Dedifferentiated amniotic fluid mesenchymal stem cell (primary cell): ENCODE results near the gene ACAD10.
"Not testable (repeated sequence)": the region's sequence is repeated elsewhere in the genome, so short reads cannot be mapped to it uniquely, and the experiment has no call there.

Experiments
- DNase-seq: peaks from one replicate; pipeline ENCODE4 v3.0.0-alpha.2; 2016; ENCODE audit errors: extremely low spot score

The ACAD10 gene

DNA sequence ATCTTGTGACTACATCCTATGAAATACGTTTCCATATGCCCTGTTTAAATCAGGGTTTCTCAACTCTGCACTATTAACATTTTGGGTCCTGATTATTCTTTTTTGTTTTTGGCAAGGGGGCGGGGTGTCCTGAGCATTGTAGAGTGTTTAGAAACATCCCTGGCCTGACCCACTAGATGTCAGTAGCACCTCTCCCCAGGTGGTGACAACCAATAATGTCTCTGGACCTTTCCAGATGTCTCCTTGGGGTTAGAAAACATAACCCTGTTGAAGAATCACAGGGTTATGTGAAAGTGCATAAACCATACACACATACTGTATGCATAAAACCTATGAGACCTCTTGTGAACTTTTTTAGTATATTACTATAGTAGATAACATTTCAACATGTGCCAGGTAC lies 1.4 kb downstream of the ACAD10 start:
- DNase-seq: no peak

DNA sequence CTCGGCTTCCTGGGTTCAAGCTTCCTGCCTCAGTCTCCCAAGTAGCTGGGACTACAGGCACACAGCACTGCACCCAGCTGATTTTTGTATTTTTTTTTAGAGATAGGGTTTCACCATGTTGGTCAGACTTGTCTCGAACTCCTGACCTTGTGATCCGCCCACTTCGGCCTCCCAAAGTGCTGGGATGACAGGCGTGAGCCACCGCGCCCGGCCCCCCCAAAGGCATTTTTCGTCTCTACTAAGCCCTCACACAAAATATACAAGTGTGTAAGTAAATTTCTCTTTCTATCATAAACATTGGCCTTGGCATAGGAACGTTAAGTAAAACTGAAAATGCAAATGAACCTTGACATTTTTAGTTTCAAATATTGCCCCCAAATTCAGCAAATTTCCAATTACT lies 2.1 kb downstream of the ACAD10 start:
- no peak for DNase-seq

DNA sequence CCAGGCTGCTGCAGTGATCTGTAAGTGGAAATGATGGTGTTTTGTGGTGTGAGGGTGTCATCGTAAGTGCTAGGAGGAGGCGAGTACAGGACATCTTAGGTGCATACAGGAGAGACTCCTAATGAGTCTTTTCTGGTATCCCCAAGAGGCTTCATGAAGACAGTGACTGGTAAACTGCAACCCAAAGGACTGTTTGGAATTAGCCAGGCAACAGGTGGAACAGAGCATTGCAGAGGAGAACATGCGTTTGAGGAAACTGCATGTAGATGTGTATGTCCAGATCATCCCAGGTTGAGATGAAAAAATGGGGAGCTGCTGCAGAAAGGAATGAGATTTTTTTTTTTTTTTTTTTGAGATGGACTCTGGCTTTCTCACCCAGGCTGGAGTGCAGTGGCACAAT lies 5.4 kb downstream of the ACAD10 start:
- no peak for DNase-seq

DNA sequence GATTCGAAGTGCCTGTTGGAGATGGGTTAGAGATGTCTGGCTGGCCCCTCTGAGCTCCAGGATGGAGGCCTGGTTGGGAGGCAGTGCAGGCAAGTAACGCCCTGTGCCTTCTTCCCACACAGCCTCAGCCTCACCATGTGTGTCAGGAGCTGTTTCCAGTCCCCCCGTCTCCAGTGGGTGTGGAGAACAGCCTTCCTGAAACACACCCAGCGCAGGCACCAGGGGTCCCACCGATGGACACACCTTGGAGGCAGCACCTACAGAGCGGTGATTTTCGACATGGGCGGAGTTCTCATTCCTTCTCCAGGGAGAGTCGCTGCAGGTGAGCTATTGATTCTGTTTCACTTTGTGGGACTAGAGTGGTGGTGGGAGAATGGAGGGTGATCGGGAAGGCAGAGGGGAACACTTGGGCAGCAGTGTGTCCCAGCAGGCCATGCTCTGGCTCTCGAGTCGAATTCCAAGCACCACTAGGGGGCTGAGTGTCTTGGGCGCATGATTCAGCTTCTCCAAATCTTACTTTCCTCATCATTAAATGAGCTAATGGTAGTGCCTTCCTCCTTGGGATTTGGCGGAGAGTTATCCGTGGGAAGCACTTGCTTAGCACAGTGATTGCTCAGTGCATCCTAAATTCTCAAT lies 6.8 kb downstream of the ACAD10 start:
- no peak for DNase-seq

DNA sequence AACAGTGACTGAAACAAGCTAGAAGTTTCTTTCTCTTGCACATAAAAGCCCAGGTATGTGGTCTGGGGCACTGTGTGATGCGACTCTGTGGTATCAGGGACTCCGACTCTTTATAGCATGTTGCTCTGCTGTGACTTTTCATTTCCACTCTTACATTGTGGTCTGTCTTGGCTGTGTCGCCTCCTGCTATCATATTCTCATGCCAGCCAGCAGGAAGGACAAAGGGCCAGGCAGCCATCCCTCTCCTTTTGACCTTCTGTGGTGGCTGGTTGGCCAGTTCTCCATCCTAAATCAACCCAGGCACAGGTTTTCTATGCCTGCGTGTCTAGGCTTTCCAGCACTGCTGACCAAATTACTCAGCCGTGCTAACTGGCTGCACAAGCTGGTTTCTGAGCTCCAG lies 8.0 kb downstream of the ACAD10 start:
- no peak for DNase-seq

DNA sequence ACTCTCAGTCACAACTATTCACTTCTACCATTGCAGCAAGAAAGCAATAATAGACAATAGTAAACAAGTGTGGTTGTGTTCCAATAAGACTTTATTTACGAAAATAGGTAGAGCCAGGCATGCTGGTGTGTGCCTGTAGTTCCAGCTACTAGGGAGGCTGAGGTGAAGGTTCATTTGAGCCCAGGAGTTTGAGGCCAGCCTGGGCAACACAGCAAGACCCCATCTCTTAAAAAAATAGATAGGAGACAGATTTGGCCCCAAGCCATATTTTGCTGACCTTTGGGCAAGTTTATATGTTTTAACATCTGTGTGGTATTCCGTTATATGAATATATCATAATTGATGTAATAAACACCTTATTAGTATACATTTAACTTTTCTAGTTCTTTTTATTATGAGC lies 14.1 kb downstream of the ACAD10 start:
- no peak for DNase-seq

DNA sequence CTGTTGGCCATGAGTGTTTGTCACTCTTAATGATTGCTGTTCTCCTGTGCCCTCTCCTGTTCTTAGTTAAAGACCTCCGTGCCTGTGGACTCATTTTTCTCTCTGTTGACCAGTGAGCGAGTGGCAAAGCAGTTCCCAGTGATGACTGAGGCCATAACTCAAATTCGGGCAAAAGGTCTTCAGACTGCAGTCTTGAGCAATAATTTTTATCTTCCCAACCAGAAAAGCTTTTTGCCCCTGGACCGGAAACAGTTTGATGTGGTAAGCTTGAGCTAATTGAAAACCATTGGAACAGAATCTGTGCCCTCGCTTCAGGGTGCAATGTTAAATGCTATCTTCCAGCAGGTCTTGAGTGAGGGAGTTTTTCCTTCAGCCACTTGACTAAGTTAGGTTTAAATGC lies 19.8 kb downstream of the ACAD10 start:
- DNase-seq: no peak

DNA sequence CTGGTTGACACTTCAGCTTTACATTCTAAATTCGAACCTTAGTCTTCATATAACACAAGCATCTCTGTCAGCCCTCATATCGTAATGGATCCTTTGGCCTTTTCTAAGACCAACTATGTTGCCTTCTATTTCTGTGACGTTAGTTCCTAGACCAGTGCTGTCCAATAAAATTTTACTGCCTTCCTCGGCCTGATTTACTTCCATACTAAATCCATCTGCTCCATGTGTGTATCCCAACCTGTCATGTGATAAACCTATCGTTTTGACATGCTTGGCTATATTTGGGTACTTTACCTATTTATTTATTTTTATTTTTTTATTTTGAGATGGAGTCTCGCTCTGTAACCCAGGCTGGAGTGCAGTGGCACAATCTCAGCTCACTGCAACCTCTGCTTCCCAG lies 20.3 kb downstream of the ACAD10 start:
- no peak for DNase-seq

DNA sequence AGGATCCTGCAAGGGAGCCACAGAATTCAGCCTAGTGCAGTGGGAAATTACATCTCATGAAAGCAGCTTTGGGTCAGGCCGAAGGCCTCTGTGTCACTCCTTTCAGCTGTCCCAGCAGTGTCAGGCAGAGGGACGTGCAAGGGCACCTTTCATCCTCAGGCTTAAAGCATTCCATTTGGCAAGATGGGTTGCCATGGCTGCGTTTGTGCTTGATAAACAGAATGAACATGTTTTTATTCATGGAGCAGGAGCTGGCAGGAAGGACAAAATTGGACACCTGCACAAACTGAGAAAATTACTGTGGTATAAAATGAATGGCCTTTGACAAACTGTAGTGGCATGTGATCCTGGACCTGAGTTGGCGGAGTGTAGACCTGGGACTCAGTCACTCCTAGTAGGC lies 29.4 kb downstream of the ACAD10 start:
- no peak for DNase-seq

DNA sequence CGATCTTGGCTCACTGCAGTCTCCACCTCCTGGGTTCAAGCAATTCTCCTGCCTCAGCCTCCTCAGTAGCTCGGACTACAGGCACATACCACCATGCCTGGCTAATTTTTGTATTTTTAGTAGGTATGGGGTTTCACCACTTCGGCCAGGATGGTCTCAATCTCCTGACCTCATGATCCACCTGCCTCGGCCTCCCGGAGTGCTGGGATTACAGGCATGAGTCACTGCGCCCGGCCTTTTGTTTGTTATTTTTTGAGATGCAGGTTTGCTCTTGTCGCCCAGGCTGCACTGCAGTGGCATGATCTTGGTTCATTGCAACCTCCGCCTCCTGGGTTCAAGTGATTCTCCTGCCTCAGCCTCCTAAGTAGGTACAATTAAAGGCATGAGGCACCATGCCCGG lies 33.5 kb downstream of the ACAD10 start:
- DNase-seq: not testable (repeated sequence)

DNA sequence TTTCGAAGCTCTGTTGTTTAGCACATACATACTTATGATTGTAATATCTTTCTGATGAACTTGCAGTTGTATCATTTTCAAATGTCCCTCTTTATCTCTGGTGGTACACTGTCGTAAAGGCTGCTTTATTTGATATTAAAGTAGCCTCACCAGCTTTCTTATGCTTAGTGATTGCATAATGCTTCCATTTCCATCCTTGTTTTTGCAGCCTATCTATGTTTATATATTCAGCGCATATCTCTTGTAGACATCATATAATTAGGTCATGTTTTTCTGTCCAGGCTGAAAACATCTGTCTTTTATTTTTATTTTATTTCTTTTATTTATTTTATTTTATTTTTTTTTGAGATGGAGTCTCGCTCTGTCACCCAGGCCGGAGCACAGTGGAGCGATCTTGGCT lies 34.6 kb downstream of the ACAD10 start:
- DNase-seq: no peak

DNA sequence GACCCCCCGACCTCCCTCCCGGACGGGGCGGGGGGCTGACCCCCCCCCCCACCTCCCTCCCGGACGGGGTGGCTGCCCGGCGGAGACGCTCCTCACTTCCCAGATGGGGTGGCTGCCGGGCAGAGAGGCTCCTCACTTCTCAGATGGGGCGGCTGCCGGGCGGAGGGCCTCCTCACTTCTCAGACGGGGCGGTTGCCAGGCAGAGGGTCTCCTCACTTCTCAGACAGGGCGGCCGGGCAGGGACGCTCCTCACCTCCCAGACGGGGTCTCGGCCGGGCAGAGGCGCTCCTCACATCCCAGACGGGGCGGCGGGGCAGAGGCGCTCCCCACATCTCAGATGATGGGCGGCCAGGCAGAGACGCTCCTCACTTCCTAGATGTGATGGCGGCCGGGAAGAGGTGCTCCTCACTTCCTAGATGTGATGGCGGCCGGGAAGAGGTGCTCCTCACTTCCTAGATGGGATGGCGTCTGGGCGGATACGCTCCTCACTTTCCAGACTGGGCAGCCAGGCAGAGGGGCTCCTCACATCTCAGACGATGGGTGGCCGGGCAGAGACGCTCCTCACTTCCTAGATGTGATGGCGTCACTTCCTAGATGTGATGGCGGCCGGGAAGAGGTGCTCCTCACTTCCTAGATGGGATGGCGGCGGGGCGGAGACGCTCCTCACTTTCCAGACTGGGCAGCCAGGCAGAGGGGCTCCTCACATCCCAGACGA lies 38.0 kb downstream of the ACAD10 start:
- not testable (repeated sequence) for DNase-seq

DNA sequence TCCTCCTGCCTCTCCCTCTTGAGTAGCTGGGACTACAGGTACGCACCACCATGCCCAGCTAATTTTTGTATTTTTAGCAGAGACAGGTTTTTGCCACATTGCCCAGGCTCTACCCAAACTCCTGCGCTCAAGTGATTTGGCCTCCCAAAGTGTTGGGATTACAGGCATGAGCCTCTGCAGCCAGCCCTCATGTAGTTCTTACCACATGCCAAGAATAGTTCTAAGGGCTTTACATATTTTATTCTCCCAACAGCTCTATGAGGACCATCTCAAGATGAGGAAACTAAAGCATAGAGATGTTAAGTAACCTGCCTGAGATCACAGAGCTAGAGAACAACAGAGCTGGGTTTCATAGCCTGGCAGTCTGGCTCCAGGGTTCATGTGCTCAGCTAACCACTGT lies 42.9 kb downstream of the ACAD10 start:
- no peak for DNase-seq

DNA sequence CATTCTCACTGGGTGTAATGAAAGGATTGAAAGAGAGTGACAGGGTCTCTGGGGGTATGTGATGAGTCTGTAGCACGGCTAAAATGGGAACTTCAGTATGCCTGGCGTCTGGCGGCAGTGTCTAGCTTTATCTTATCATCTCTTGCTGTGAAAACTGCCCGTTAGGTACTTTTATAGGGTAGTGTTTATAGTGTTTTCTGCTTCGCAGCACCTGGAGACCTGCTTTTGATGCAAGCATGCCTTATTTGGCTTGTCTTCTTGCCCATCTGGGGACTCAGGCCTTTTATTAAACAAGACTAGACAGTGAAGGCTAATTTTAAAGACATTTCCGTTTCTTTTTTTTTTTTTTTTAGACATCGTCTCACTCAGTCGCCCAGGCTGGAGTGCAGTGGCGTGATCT lies 44.6 kb downstream of the ACAD10 start:
- DNase-seq: no peak

DNA sequence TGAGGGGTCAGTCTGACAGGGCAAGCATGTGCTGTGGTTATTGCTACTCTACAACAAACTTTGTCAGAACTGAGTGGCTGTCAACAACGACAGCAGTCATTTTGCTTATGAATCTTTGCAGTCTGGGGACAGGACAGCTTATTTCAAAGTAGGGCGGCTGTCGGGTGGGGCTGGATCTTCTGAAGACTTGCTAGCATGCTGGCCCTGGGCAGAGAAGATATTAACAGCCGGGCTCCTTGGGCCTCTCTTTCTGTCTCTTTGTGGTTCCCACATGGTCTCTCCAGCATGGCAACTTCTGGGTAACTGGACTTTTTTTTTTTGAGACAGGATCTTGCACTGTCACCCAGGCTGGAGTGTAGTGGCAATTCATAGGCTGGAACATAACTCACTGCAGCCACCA lies 46.9 kb downstream of the ACAD10 start:
- DNase-seq: no peak

DNA sequence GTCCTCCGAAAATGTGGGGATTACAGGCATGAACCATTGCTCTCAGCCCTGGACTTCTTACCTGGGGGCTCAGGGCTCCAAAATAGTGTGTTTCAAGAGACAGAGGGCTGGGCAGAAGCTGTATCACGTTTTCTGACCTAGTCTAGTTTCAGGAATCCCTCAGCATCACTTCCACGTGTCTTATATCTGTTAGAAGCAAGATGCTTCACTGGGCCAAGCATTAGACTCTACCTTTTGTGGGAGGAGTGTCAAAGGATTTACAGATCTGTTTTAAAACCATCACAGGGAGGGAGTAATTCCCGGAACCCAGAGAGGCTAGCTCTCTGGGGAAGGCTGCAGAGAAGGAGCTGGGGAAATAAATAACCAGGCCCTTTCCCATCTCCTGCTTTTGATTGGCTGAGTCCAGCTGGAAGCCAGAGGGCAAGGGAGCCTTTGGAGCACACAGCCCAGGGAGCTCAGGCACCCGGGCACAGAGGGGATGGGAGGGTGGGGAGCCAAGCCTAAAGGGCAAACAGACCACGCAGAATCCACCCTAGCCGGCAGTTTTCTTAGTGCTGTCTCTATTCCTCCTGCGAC lies 47.6 kb downstream of the ACAD10 start:
- no peak for DNase-seq

DNA sequence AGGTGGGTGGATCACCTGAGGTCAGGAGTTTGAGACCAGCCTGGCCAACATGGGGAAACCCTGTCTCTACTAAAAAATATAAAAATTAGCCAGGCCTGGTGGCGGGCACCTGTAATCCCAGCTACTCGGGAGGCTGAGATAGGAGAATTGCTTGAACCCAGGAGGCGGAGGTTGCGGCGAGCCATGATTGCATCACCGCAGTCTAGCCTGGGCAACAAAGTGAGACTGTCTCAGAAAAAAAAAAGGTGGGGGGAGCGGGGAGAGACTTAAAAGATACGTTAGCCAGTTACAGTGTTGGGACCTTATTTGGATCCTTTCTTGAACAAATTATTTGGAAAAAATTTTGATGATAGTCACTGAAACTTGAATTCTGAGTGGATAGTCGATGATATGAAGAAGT lies 53.7 kb downstream of the ACAD10 start:
- DNase-seq: not testable (repeated sequence)

DNA sequence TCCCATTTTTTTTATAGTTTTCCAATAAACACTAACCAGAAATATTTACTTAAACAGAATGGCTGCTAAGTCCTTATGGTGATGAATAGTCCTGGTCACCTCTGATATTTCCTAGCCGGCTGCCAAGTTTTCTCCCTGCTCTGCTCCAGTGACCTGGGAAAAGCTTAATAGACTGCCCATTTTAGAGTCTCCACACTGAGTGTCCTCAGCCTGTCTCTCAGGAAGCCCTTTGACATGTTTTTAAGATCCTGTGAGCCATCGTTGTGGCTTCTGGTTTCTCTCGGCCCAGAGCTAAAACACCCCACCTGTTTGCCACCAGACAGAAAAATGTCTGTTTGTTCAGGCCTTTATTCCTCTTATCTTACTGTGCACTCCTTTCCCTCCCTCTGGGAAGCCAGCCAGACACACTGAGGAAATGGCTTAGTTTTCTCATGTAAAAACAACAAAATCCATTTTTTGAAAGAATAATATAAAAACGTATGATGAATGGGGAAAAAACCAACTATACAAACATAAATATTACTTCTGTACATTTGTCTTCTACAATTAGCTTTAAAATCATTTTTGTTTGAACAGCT lies 55.5 kb downstream of the ACAD10 start:
- no peak for DNase-seq

DNA sequence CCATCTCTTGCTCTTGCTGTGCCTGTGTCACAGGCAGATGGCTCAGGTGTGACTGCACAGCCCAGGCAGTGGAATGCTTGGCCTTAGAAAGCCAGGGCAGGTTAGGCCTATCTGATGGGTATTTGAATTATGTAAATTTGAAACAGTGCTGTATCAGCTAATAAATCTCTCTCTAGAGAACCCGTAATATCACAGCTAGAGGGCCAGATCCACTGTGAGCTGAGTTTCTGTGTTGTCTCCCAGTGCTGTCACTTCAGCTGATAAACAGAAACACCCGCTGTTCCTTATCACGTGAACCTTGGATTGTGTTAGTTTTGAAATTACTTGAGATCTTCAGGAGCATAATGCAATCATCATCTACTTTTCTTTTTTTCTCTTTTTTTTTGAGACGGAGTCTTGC lies 59.4 kb downstream of the ACAD10 start:
- DNase-seq: no peak

DNA sequence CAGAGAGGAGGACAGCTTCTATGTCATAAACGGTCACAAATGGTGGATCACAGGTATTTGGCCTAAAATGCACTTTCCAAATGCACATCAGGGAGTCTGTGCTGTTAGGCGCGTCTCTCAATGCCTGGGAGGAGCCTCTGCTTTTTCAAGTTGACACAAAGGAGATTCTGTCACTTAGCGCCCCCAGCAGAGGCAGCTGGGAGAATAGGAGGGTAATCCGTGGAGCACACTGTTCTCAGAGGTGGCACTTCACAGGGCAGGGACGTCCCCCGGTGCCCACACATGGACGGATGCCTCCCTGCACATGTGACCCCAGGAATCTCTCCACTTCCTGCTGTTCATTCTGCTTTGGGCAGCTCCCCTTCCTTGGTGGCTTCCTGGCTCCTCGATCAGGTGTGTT lies 61.5 kb downstream of the ACAD10 start:
- DNase-seq: no peak

DNA sequence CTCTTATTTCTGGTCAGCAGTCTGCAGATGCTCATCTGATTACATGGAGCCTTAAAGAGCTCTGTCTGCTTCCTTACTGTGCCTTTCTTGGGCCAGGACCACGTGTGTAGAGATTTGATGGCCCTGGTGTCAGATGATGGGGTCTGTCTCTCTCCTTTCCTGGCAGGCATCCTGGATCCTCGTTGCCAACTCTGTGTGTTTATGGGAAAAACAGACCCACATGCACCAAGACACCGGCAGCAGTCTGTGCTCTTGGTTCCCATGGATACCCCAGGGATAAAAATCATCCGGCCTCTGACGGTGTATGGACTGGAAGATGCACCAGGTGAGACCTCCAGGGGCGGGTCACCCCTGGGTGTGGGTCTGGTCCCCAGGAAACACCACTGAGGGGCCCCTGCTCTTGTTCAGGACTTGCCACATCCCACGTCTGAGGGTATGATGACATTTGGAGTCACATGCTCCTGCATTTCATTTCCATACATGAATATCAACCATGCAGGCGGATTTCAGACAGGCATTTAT lies 62.4 kb downstream of the ACAD10 start:
- no peak for DNase-seq

DNA sequence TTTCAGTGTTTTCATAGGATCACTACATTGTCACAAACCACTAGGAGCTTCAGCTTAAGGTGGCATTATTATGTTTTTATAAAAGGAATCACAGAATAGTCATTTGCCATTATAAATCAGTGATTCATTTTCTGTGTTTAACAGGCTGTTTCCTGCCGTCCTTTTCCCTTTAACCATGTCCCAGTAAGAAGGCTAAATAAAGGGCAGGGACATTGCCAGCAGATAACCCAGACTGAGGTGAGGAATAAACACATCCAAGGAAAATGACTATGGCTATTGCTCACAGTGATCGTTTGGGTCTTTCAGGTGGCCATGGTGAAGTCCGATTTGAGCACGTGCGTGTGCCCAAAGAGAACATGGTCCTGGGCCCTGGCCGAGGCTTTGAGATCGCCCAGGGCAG lies 63.0 kb downstream of the ACAD10 start:
- no peak for DNase-seq

DNA sequence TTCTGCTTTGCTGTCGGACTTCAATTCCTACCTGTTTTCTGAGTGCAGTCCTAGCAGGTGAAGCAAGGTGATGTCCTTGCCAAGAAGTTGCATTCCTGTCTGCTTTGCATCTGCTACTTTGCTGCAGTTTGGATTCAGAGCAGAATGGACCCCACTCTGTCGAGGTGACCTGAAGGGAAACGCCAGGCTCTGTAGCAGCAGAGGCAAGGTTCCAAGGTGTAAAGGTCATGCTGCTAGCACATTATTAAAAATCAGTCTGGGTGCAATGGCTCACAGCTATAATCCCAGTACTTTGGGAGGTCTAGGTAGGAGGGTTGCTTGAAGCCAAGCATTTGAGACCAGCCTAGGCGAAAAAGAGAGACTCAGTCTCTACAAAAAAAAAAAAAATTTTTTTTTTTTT lies 63.5 kb downstream of the ACAD10 start:
- DNase-seq: no peak
